Stimulated activated naive CD8-positive, alpha-beta T cell treated with anti-CD3 and anti-CD28 coated beads, Interleukin-15, Interleukin-2, amounts not matched to agents 100 ng/mL and 50 ng/mL, for 24 hours (primary cell): ENCODE measurements around the gene DAPK1.
A peak's percentile ranks its signal among the peaks of the same experiment; 100 is the strongest.

Source experiments
- H3K27ac Mint-ChIP-seq: one replicate; pipeline ENCODE4 v1.8.0; 2021; ENCODE audit warnings: mild to moderate bottlenecking, mixed read lengths
- H3K27me3 Mint-ChIP-seq: one replicate; pipeline ENCODE4 v1.8.0; 2021; ENCODE audit warnings: mixed read lengths
- H3K36me3 Mint-ChIP-seq: one replicate; pipeline ENCODE4 v1.8.0; 2021; ENCODE audit warnings: low read depth, mixed read lengths
- H3K4me1 Mint-ChIP-seq: one replicate; pipeline ENCODE4 v1.8.0; 2021; ENCODE audit warnings: low read depth, mixed read lengths
- H3K4me3 Mint-ChIP-seq: one replicate; pipeline ENCODE4 v1.8.0; 2021; ENCODE audit warnings: mild to moderate bottlenecking, mixed read lengths
- H3K9me3 Mint-ChIP-seq: one replicate; pipeline ENCODE4 v1.8.0; 2021; ENCODE audit warnings: mixed read lengths

The DAPK1 gene

GRCh38 chr9:87497604-87498045 is at the start of gene DAPK1:
Gene DAPK1 (plus strand): TSS chr9:87497867. CDS start chr9:87499078, 1,211 bp downstream.
- no peaks in the 10 kb centered on the region for H3K36me3 Mint-ChIP-seq
- peaks cover 56% of the 10 kb centered on the region for H3K27me3 Mint-ChIP-seq
- no peaks in the 10 kb centered on the region for H3K9me3 Mint-ChIP-seq
- H3K4me1 Mint-ChIP-seq: peaks cover 31% of the 10 kb centered on the region
- H3K27ac Mint-ChIP-seq: no peak within 1 kb of the TSS
- peak within 1 kb of the TSS; percentile 78 for H3K4me3 Mint-ChIP-seq

GRCh38 chr9:87451149-87451548 is 46.5 kb upstream of the DAPK1 start:
- Mint-ChIP-seq H3K27me3 (no peaks in the 10 kb centered on the region), H3K4me1 (peaks cover 3% of the 10 kb centered on the region), H3K9me3 (peaks cover 6% of the 10 kb centered on the region), H3K27ac (no peak overlapping the region), H3K4me3 (no peak overlapping the region), H3K36me3 (no peaks in the 10 kb centered on the region)

GRCh38 chr9:87455407-87455806 is 42.3 kb upstream of the DAPK1 start:
- no peaks in the 10 kb centered on the region for H3K36me3 Mint-ChIP-seq
- H3K27ac Mint-ChIP-seq: no peak overlapping the region
- no peaks in the 10 kb centered on the region for H3K27me3 Mint-ChIP-seq
- H3K9me3 Mint-ChIP-seq: peaks cover 9% of the 10 kb centered on the region
- no peaks in the 10 kb centered on the region for H3K4me1 Mint-ChIP-seq
- no peak overlapping the region for H3K4me3 Mint-ChIP-seq

GRCh38 chr9:87461256-87461655 is 36.4 kb upstream of the DAPK1 start:
- H3K27ac Mint-ChIP-seq: no peak overlapping the region
- peaks cover 2% of the 10 kb centered on the region for H3K9me3 Mint-ChIP-seq
- no peaks in the 10 kb centered on the region for H3K36me3 Mint-ChIP-seq

GRCh38 chr9:87464110-87464991 is 33.3 kb upstream of the DAPK1 start:
- Mint-ChIP-seq H3K27ac (peak overlapping the region; percentile 54), H3K27me3 (no peaks in the 10 kb centered on the region), H3K4me1 (peaks cover 18% of the 10 kb centered on the region), H3K9me3 (no peaks in the 10 kb centered on the region), H3K4me3 (no peak overlapping the region), H3K36me3 (no peaks in the 10 kb centered on the region)

More at GRCh38 chr9:87461256-87461655, 36.4 kb upstream of the DAPK1 start:
- H3K4me1 Mint-ChIP-seq: peaks cover 18% of the 10 kb centered on the region
- H3K27me3 Mint-ChIP-seq: no peaks in the 10 kb centered on the region
- no peak overlapping the region for H3K4me3 Mint-ChIP-seq

GRCh38 chr9:87464992-87465378 is 32.7 kb upstream of the DAPK1 start:
- H3K36me3 Mint-ChIP-seq: no peaks in the 10 kb centered on the region
- no peaks in the 10 kb centered on the region for H3K9me3 Mint-ChIP-seq
- no peak overlapping the region for H3K4me3 Mint-ChIP-seq
- peak overlapping the region; percentile 54 for H3K27ac Mint-ChIP-seq
- peaks cover 18% of the 10 kb centered on the region for H3K4me1 Mint-ChIP-seq
- no peaks in the 10 kb centered on the region for H3K27me3 Mint-ChIP-seq

- no peaks in the 10 kb centered on the region for H3K36me3 Mint-ChIP-seq
- no peaks in the 10 kb centered on the region for H3K27me3 Mint-ChIP-seq
- no peak overlapping the region for H3K27ac Mint-ChIP-seq
- peaks cover 18% of the 10 kb centered on the region for H3K4me1 Mint-ChIP-seq
- H3K9me3 Mint-ChIP-seq: no peaks in the 10 kb centered on the region
- H3K4me3 Mint-ChIP-seq: no peak overlapping the region
These were observed 31.9 kb upstream of the DAPK1 start for GRCh38 chr9:87465816-87466215.

- no peaks in the 10 kb centered on the region for H3K27me3 Mint-ChIP-seq
- H3K27ac Mint-ChIP-seq: no peak overlapping the region
- H3K9me3 Mint-ChIP-seq: no peaks in the 10 kb centered on the region
- H3K36me3 Mint-ChIP-seq: no peaks in the 10 kb centered on the region
- no peak overlapping the region for H3K4me3 Mint-ChIP-seq
- peaks cover 18% of the 10 kb centered on the region for H3K4me1 Mint-ChIP-seq
These were observed 30.5 kb upstream of the DAPK1 start for GRCh38 chr9:87467187-87467586.

- H3K27me3 Mint-ChIP-seq: no peaks in the 10 kb centered on the region
- no peaks in the 10 kb centered on the region for H3K9me3 Mint-ChIP-seq
- H3K4me3 Mint-ChIP-seq: no peak overlapping the region
- H3K27ac Mint-ChIP-seq: no peak overlapping the region
- H3K4me1 Mint-ChIP-seq: peaks cover 5% of the 10 kb centered on the region
- no peaks in the 10 kb centered on the region for H3K36me3 Mint-ChIP-seq
These were observed 27.7 kb upstream of the DAPK1 start for GRCh38 chr9:87469793-87470465.

GRCh38 chr9:87471746-87472145 is 25.9 kb upstream of the DAPK1 start:
- Mint-ChIP-seq H3K27ac (no peak overlapping the region), H3K9me3 (no peaks in the 10 kb centered on the region), H3K4me1 (peaks cover 5% of the 10 kb centered on the region), H3K36me3 (no peaks in the 10 kb centered on the region), H3K27me3 (no peaks in the 10 kb centered on the region), H3K4me3 (no peak overlapping the region)

- Mint-ChIP-seq H3K4me1 (peaks cover 12% of the 10 kb centered on the region), H3K36me3 (no peaks in the 10 kb centered on the region), H3K4me3 (no peak overlapping the region), H3K9me3 (no peaks in the 10 kb centered on the region), H3K27me3 (no peaks in the 10 kb centered on the region), H3K27ac (no peak overlapping the region)
These were observed 22.2 kb upstream of the DAPK1 start for GRCh38 chr9:87475463-87475862.

- H3K9me3 Mint-ChIP-seq: no peaks in the 10 kb centered on the region
- H3K4me1 Mint-ChIP-seq: peaks cover 12% of the 10 kb centered on the region
- H3K27ac Mint-ChIP-seq: no peak overlapping the region
- H3K4me3 Mint-ChIP-seq: no peak overlapping the region
- no peaks in the 10 kb centered on the region for H3K36me3 Mint-ChIP-seq
- no peaks in the 10 kb centered on the region for H3K27me3 Mint-ChIP-seq
These were observed 19.3 kb upstream of the DAPK1 start for GRCh38 chr9:87478226-87478992.

GRCh38 chr9:87479801-87480201 is 17.9 kb upstream of the DAPK1 start:
- Mint-ChIP-seq H3K27me3 (no peaks in the 10 kb centered on the region), H3K9me3 (no peaks in the 10 kb centered on the region), H3K27ac (no peak overlapping the region), H3K36me3 (no peaks in the 10 kb centered on the region), H3K4me3 (no peak overlapping the region), H3K4me1 (peaks cover 12% of the 10 kb centered on the region)

- Mint-ChIP-seq H3K9me3 (no peaks in the 10 kb centered on the region), H3K27ac (no peak overlapping the region), H3K4me3 (no peak overlapping the region), H3K4me1 (peaks cover 7% of the 10 kb centered on the region), H3K36me3 (no peaks in the 10 kb centered on the region), H3K27me3 (no peaks in the 10 kb centered on the region)
These were observed 15.5 kb upstream of the DAPK1 start for GRCh38 chr9:87481890-87482855.
